GM18502 (cell line): ENCODE data around the gene FSD2.
"Not testable (repeated sequence)": the region's sequence is repeated elsewhere in the genome, so short reads cannot be mapped to it uniquely, and the experiment has no call there.

Experiments
- ATAC-seq: cut with Tn5 transposase; IDR thresholded peaks from one replicate; pipeline ENCODE4 v1.9.1; 2021; ENCODE audit warnings: mild to moderate bottlenecking; ENCODE audit not compliant: unreplicated experiment, poor library complexity

Gene FSD2

DNA sequence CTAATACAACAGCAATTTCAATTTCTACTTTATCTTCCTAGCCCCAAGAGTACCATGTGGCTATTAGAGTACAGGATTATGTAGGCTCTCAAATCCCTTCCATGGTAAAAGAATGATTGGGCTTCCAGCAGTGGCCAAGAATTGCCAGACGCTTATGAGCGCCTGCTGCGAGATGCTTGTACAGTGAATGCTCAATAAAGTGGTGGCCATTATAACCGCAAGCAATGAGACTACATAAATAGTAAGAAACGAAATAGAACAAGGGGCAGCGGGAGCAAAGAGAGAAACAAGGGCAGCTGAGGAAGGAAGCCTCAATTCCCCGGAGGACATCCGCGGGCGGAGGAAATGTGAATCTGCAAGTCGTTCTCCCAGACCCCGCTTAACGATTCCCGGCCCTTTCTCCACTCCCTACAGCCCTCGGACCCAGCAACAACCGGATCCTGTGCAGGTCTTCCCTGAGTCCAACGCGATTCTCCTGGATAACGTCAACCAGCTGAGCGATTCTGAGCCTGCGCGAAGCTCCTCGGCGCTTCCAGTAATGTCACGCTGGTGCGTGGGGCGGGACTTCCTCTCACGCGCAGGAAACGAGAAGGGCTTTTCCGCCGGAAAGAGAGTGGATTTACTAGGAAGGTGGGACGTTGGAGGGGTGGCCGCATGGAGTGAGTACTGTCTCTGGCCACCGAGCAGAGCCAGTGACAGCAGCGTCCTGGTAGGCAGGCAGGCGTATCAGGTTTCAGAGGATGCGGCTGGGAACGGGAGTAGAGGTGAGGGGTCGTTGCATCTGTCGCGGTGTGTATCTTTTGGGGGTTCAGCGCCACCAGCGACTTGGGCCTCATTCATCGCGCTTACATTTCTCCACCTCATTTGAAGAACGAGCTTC lies 55.7 kb downstream of the FSD2 start:
- ATAC-seq: peak; percentile 94

DNA sequence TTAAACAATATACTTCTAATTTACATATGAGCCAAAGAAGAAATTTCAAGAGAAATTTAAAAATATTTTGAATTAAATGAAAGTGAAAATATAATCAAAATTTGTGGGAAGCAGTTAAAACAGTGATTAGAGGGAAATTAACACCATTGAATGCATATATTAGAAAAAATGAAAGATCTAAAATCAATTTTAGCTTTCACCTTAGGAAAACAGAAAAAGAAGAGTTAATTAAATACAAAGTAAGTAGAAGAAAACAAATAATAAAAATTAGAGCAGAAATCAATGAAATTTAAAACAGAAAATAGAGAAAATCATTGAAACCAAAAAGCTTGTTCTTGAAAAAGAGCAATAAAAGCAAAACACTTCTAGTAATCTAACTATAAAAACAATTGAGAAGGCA lies 57.6 kb downstream of the FSD2 start:
- ATAC-seq: no peak

DNA sequence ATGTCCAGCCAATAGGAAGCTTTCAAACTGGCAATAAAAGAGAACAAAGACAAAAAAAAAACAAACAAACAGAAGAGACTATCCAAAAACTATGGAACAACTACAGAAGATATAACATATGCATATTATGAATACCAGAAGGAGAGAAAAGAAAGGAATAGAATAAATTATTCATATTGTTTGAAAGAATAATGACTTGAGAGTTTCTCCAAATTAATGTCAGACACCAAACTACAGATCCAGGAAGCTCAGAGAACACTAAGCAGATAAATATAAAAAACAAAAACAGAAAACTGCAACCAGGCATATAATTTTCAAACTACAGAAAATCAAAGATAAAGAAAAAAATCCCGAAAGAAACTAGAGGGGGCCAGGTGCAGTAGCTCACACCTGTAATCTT lies 62.1 kb downstream of the FSD2 start:
- ATAC-seq: no peak

DNA sequence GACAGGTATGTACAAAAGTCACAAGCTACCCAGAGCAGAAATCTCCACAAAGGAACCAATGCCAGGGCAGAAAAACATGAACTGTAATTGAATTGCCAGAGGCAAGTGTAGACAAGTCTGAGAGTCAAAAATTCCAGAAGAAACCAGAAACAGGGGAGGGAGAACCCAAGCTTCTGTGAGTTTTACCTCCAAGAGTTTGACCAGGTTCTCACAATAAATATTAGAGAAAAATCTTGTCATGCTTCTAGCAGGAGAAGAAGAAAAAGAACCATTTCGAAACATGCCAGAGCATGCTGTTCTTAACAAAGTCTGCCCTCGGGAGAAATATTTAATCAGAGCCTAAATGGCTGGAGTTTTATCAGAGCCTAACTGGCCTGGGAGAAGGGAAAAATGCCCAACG lies 63.7 kb downstream of the FSD2 start:
- no peak for ATAC-seq

DNA sequence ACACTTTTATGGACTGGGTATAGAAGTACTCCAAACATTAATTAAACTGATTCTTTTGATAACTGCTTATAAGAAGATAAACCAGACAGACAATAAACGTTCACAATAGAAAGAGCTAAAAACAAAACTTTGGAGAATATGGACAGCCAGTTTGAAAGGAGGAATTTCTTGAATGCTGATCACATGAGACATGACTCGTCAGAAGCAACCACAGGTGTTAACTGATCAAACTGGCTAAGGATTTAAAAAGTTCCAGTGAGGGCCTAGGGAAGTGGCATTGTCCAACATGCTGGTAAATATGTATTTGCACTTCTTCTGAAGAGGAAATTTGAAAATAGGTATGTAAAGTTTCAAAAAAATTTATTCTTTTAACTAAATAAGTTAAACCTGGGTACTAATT lies 66.8 kb downstream of the FSD2 start:
- no peak for ATAC-seq

DNA sequence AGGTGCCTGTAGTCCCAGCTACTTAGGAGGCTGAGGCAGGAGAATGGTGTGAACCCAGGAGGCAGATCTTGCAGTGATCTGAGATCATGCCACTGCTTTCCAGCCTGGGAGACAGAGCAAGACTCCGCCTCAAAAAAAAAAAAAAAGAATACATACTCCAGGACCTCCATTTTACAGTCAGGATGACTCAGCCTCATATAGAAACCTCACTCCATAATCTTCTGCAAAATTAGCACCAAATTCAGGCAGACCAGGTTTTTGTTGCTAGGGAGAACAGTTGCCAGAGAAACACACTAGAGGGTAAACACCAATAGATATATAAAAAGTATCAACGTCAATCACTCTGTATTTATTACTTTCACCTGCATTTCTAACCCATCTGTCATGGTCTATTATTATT lies 67.9 kb downstream of the FSD2 start:
- no peak for ATAC-seq

DNA sequence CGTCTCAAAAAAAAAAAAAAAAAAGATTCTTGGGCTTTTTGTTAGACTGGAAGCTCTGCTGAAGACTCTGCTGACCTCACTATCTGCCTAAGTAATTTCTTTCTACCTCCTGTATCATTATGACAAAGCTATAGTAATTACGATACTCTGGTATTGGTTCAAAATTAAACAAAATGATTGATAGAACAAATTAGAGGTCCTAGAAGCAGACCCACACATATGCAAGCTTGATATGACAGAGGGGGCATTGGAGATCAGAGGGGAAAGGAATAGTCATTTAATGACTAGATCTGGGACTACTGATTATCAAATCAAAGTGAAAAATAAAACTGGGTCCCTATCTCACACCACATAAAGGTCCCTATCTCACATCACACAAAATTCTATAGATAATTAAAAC lies 74.3 kb downstream of the FSD2 start:
- no peak for ATAC-seq

DNA sequence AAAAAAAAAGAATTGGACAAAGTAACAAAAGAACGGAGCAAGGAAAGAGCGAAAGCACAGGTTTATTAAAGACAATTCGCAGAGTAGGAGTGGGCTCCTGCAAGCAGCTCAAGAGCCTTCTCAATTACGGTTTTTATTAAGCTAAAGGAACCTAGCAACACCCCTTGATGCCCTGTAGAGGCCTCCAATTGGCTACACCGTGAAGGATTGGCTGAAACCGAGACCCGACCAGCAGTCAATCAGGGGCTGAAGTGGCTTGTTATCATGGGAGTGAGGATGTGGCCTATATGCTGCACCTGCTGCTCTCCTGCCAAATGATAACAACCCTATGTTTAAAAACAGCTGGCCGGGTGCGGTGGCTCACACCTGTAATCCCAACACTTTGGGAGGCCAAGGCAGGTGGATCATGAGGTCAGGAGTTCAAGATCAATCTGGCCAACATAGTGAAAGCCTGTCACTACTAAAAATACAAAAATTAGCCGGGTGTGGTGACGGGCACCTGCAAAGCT lies 75.8 kb downstream of the FSD2 start:
- no peak for ATAC-seq

DNA sequence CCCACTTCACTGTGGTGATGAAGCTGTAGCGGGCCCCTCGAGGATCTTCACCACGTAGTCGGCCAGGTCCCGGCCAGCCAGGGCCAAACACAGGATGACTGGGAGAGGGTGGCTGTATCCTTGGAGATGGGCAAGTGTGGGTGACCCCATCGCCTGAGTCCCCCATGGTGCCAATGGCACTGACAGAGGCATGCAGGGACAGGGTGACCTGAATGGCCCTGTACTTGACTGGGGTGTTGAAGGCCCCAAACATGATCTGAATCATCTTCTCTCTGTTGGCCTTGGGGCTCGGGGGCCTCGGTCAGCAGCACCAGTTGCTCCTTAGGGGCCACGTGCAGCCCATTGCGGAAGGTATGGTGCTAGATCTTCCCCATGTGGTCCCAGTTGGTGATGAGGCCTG lies 79.1 kb downstream of the FSD2 start:
- no peak for ATAC-seq

DNA sequence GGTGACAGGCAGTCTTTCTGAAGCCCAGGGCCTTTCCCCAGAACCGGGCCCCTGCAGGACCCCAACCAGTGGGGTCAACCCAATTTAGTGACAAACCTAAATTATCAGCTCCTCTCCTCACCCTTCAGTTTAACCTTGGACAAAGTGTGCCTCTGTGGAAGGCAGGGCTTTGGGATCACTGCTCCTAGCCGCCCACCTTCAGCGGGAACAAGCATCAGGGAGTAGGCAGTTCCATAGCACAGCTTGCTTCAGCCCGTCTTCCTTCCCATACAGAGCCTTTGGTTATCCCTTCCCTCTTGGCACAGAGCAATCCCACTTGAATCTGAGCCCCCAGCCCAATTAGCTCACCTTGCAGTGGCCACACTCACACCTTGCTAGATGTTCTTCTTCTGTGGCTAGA lies 90.9 kb downstream of the FSD2 start:
- no peak for ATAC-seq

DNA sequence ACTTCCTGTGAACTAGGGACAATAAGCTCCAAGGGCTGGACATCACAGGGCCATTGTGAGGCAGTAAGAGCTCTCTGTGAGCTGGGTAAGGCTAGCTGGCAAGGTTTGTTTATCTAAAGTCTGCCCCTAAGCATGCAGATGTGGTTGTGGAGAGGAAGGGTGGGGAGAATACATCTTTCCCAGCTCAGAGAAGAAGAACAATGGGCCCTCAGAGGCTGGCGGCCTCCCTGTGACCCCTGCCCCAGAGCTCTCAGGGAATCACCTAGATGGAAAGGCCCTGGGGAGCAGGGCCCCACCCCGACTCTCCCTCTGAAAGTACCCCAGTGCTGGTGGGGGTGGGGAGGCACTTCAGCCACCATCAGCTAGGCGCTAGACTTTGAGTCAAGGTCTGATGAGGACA lies 91.9 kb downstream of the FSD2 start:
- no peak for ATAC-seq

DNA sequence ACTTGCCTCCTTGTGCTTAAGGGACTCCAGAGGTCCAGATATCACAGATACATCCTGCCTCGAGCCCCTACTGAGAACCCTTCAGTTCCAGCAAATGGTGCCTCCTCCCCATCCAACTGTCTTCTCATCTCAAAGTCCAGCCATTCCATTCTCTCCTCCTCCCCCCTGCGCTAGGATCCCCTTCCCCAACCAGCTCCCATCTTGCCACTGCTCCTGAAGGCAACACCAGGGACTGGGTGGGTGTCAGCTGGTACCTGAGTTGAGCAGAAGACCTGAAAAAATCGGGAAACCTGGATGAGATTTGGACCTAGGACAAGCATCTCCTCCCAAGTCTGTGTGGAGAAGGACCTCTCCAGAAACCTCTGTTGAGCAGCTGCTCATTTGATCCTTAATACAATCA lies 93.8 kb downstream of the FSD2 start:
- no peak for ATAC-seq

DNA sequence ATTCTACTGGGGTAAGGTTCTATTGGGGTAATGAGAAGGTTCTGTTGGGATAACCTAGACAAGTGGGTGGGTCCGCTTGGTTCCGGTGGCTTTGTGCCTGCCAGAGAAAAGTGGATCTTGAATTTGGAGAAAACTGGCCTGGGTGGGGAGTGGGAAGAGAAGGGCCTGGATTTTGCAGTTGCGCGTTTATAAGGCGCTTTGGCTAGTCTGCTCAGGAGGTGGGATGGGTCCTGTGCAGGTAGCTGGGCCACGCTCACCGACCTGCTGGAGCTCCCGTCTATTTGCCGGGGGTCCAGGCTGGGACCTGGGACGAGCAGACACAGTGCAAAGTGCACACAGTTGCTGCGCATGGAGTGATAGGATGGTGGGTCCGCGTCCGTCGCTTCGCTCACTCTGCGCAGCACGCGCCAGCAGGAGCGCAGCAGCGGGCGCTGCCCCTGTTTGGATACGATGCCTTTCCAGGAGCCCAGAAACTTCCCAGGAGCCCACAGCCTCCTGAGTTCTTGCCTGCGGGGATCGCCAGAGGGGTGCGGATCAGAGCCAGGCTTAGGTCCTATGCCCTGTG lies 94.9 kb downstream of the FSD2 start:
- no peak for ATAC-seq

DNA sequence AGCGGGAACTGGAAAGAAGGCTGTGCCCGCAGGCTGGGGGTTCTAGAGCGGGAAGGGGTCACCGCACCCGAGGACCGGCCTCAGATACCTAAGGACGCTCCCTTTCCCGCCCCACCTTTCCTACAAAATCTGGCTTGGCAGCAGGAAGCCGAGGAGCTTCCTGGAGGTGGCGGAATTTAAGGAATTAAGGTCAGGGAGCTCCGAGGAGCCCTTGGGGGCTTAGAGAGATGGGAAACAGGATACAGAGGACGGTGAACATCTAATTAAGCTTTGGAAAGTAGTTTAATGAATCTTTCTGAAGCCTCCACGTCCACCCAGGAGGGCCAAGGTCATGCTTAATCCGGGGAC lies 95.7 kb downstream of the FSD2 start:
- no peak for ATAC-seq

DNA sequence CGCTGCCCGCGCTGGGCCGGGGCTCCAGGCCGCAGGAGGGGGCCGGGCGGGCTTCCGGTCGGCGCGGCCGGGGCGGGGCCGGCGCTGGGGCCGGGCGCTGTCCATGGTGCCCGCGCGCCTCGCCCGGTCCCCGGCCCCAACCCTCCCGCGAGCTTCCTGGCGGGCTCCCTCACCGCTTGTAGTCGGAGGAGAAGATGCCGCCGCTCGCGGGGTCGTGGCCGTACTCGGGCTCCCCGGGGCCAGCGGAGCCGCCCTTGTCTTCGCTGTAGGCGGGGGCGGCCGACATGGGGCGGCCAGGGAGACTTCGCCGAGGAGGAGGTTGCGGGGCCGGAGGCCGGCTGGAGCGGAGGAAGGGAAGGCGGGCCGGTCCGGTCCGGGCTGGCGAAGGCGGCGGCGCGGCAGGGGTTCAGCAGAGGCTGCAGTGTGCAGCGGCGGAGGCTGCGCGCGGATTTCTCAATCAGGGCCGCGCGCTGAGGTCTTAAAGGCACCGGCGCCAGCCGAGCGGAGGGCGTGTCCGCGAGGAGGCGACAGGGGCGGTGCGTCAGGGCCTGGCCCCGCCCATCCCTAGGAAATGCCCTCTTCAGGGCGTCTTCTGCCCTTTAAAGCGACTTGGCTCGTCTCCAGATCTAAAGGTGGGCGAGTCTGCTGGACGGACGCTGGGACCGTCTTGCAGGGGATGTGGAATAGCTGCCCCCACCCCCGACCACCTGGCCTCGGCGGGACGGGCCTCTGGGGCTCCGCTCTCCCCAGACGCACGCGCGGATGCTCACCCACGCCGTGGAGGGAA lies 96.3 kb downstream of the FSD2 start, which contains the start of gene AP3B2:
AP3B2 (minus strand) TSS at position 455 of the 787 bp plus-strand sequence; CDS start at position 286, 169 bp downstream.
- ATAC-seq: peak; percentile 93

DNA sequence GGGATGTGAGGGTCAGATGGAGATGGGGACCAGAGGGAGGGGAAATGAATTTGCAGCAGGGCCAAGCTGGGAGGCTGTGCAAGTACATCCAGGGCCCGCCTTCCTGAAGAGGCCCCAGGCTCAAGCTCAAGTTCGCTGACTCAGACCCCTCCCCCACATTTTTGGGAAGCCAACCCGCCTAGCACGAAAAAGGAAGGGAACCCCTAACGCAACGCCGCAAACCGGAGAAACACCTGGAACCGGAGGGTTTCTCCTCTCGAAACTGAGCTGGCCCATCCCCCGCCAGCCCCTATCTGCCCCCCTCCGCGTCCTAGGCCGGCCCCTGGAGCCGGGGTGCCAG lies 96.8 kb downstream of the FSD2 start:
- no peak for ATAC-seq

DNA sequence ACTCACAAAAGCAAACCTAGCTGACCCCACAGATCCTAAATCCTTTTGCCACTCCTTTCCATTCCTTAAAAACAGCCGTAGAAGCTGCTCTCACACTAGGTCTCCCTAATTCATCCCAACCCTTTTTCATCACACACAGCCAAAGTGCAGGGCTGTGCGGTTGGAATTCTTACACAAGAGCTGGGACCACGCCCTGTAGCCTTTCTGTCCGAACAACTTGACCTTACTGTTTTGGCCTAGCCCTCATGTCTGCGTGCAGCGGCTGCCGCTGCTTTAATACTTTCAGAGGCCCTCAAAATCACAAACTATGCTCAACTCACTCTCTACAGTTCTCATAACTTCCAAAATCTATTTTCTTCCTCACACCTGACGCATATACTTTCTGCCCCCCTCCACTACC lies 100.0 kb downstream of the FSD2 start:
- ATAC-seq: not testable (repeated sequence)
